HepG2 (cell line): ENCODE measurements around the gene ANKRD40CL. TPM values are rescaled to one million over a fixed set of nuclear protein-coding genes. Genes with fewer than 3 reads are reported as not detected.

Experiments
- ATAC-seq: fragments of 200-7000 bp; cut with Tn5 transposase; 3 replicates; pipeline ENCODE4 v1.9.1; 2020; ENCODE audit warnings: mild to moderate bottlenecking, moderate library complexity
- BruUV-seq: library from RNA; stranded (reverse); fragments of 400-500 nt; replicated peaks from 2 replicates; lab custom pipeline; 2021; lab: Mats Ljungman, UMichigan
- CTCF ChIA-PET: fragments of 300-600 bp; formaldehyde crosslinking; extraction: SDS; loops from one replicate; lab custom pipeline; 2021; ENCODE audit warnings: low total read pairs, inconsistent platforms, low intra/inter-chr PET ratio; lab: Yijun Ruan, JAX
- POLR2A ChIA-PET: fragments of 350-600 bp; sonication (Branson Sonifier 250); formaldehyde crosslinking; loops from one replicate; lab custom pipeline; 2020; ENCODE audit warnings: antibody characterized with exemption, inconsistent platforms; lab: Yijun Ruan, JAX
- DNase-seq: peaks from one replicate; pipeline ENCODE4 v3.0.0-alpha.2; 2015; ENCODE audit warnings: low spot score
- FAIRE-seq: peaks from 3 replicates; lab custom pipeline; 2011; peaks lifted over from hg19 to GRCh38; lab: Jason Lieb, UNC
- H2AFZ ChIP-seq: one replicate; pipeline ENCODE4 v1.6.1; 2011; ENCODE audit warnings: low read length, inconsistent platforms
- H3K27ac ChIP-seq: fragments of 300-600 bp; 3 replicates; pipeline ENCODE4 v1.8.0; 2011; ENCODE audit warnings: mixed run types, mild to moderate bottlenecking, mixed read lengths, low read length, inconsistent platforms; ENCODE audit not compliant: insufficient read depth; ENCODE audit errors: extremely low read length
- H3K27me3 ChIP-seq, 2 experiments: fragments of 200-600 bp in 1 of 2; 2 replicates in 1 of 2; 3 replicates in 1 of 2; pipeline versions ENCODE4 v1.6.0 to v1.8.0; 2011; ENCODE audit warnings: low read length in 2 of 2, mild to moderate bottlenecking in 2 of 2, moderate library complexity in 2 of 2, inconsistent platforms in 1 of 2; ENCODE audit not compliant: insufficient read depth in 2 of 2, control insufficient read depth in 1 of 2
- H3K36me3 ChIP-seq, 2 experiments: fragments of 200-600 bp in 1 of 2; replicated peaks in 1 of 2; 2 replicates in 1 of 2; 3 replicates in 1 of 2; pipeline versions ENCODE4 v1.5.1 to v1.8.0; 2011; ENCODE audit warnings: low read length in 2 of 2, inconsistent platforms in 1 of 2; ENCODE audit not compliant: insufficient read depth in 2 of 2, control insufficient read depth in 1 of 2
- H3K4me1 ChIP-seq: 2 replicates; pipeline ENCODE4 v1.5.1; 2012; ENCODE audit warnings: low read length, inconsistent platforms; ENCODE audit not compliant: insufficient read depth
- H3K4me2 ChIP-seq: 2 replicates; pipeline ENCODE4 v1.6.0; 2011; ENCODE audit warnings: low read depth, low read length, inconsistent platforms
- H3K4me3 ChIP-seq, 3 experiments: fragments of 200-600 bp in 1 of 3; sonication (generic), shearing (Covaris generic) in 1 of 3; replicated peaks in 1 of 3; 2 replicates each; pipeline ENCODE4 v1.5.1; 2011 to 2016; ENCODE audit warnings: low read length in 3 of 3, inconsistent platforms in 2 of 3, low read depth in 2 of 3, mild to moderate bottlenecking in 2 of 3, control low read depth in 1 of 3, mixed read lengths in 1 of 3; ENCODE audit not compliant: insufficient read depth in 1 of 3
- H3K79me2 ChIP-seq: one replicate; pipeline ENCODE4 v1.6.1; 2011; ENCODE audit warnings: low read length, inconsistent platforms; ENCODE audit not compliant: insufficient read depth
- H3K9ac ChIP-seq: 2 replicates; pipeline ENCODE4 v1.6.0; 2011; ENCODE audit warnings: mild to moderate bottlenecking, low read depth, low read length, inconsistent platforms; ENCODE audit not compliant: insufficient read depth
- H3K9me3 ChIP-seq: 2 replicates; pipeline ENCODE4 v1.5.1; 2012; ENCODE audit warnings: mild to moderate bottlenecking, low read length
- H4K20me1 ChIP-seq: 2 replicates; pipeline ENCODE4 v1.6.0; 2011; ENCODE audit warnings: inconsistent platforms, mild to moderate bottlenecking, low read length, moderate library complexity; ENCODE audit not compliant: insufficient read depth
- AFF4 ChIP-seq: sonication (generic); formaldehyde crosslinking; IDR thresholded peaks from 2 replicates; pipeline ENCODE4 v1.4.0; 2020; ENCODE audit warnings: missing genetic modification reagents
- ERF ChIP-seq: IDR thresholded peaks from 2 replicates; pipeline ENCODE4 v1.6.1; 2018; ENCODE audit warnings: missing biosample characterization, missing genetic modification reagents
- PCBP2 ChIP-seq: fragments of 200-400 bp; formaldehyde crosslinking; optimal IDR thresholded peaks from 2 replicates; pipeline ENCODE3; 2018; ENCODE audit warnings: low read length, low read depth; ENCODE audit not compliant: poor library complexity, severe bottlenecking
- PHF21A ChIP-seq: sonication (generic); formaldehyde crosslinking; IDR thresholded peaks from 2 replicates; pipeline ENCODE4 v1.5.0; 2020; ENCODE audit warnings: mild to moderate bottlenecking, missing genetic modification reagents
- POLR2AphosphoS2 ChIP-seq: IDR thresholded peaks from 2 replicates; pipeline ENCODE4 v1.6.1; 2011; ENCODE audit warnings: low read depth, low read length, improper control_type of control experiment
- POLR2AphosphoS5 ChIP-seq: IDR thresholded peaks from 2 replicates; pipeline ENCODE4 v1.6.1; 2012; ENCODE audit warnings: low read depth, low read length
- RBM22 ChIP-seq: fragments of 200-400 bp; formaldehyde crosslinking; optimal IDR thresholded peaks from 2 replicates; pipeline ENCODE3; 2017; ENCODE audit warnings: mild to moderate bottlenecking, low read length, moderate library complexity
- REL ChIP-seq: sonication (generic); formaldehyde crosslinking; conservative IDR thresholded peaks from 2 replicates; pipeline ENCODE4 v1.8.0; 2022; ENCODE audit warnings: mild to moderate bottlenecking, missing genetic modification reagents, moderate library complexity
- TRAFD1 ChIP-seq: sonication (generic); formaldehyde crosslinking; IDR thresholded peaks from 2 replicates; pipeline ENCODE4 v1.5.1; 2020; ENCODE audit warnings: missing genetic modification reagents, mild to moderate bottlenecking, borderline replicate concordance
- ZBTB26 ChIP-seq: IDR thresholded peaks from 2 replicates; pipeline ENCODE4 v1.6.1; 2016; ENCODE audit warnings: missing compliant biosample characterization, missing genetic modification reagents, borderline replicate concordance
- ZFX ChIP-seq: sonication (generic); formaldehyde crosslinking; IDR thresholded peaks from 2 replicates; pipeline ENCODE4 v1.4.0; 2020; ENCODE audit warnings: mild to moderate bottlenecking, low read depth, missing genetic modification reagents, moderate library complexity
- ZNF282 ChIP-seq: fragments of 450-650 bp; IDR thresholded peaks from 2 replicates; pipeline ENCODE4 v1.6.1; 2018; ENCODE audit not compliant: partially characterized antibody
- ZNF569 ChIP-seq: sonication (generic); formaldehyde crosslinking; IDR thresholded peaks from 2 replicates; pipeline ENCODE4 v1.5.0; 2020; ENCODE audit warnings: mild to moderate bottlenecking, missing genetic modification reagents, moderate library complexity, borderline replicate concordance
- WGBS: methylation state at CpG from one replicate; pipeline ENCODE4 v1.1.6; 2017; ENCODE audit warnings: low lambda C conversion rate; 5-methylcytosine and 5-hydroxymethylcytosine counted together
- in situ Hi-C: cut with HindIII; loops from 2 replicates; pipeline ENCODE4 v1.10.0; 2017; ENCODE audit warnings: low pct_unique_long_range_greater_than_20kb; ENCODE audit not compliant: extremely low pct_ligation_motif_present
- intact Hi-C: fragments of 100-400 bp; cut with micrococcal nuclease; formaldehyde crosslinking; loops from one replicate; pipeline ENCODE4 v1.10.0; 2022; ENCODE audit not compliant: unreplicated experiment
- polyA plus RNA-seq, 8 experiments: library from polyadenylated mRNA; depleted of rRNA in 3 of 8; stranded (reverse) in 7 of 8; unstranded in 1 of 8; fragments of >200 nt; fragmentation: Illumina TruSeq in 4 of 8; extraction: Trizol in 4 of 8; gene quantifications; 2 replicates each; pipeline versions ENCODE4 v1.2.1 to v1.2.3, GENCODE V29; 2011 to 2016; ENCODE audit warnings: low read depth in 4 of 8, missing spikeins in 1 of 8, mixed read lengths in 1 of 8; ENCODE audit not compliant: insufficient read depth in 1 of 8
- total RNA-seq, 5 experiments: library from RNA; depleted of rRNA; stranded (reverse); fragments of >200 nt; fragmentation: Illumina TruSeq; extraction: Trizol; gene quantifications; 2 replicates each; pipeline ENCODE4 v1.2.3, GENCODE V29; 2016; ENCODE audit warnings: low read depth in 1 of 5

Gene ANKRD40CL
- total and polyA plus RNA-seq, 2 of the 13 experiments (the other 11 are each of a cell fraction or from before 2014, with no cell fraction given) = 0.03 to 0.11 TPM

GRCh38 chr17:50754521-50754920 is 12.8 kb downstream of the ANKRD40CL start:
- no peak overlapping the region for H2AFZ ChIP-seq
- FAIRE-seq = no peak
- no peaks in the 10 kb centered on the region for H3K79me2 ChIP-seq
- no peaks in the 10 kb centered on the region for H4K20me1 ChIP-seq
- DNase-seq = no peak
- TF ChIP-seq POLR2AphosphoS2 (peak; percentile 77; the same call in 1 of the 2 replicates), ZFX (CRISPR knock-in tag) (no peak), ZBTB26 (no peak), ZNF282 (no peak), ZNF569 (CRISPR knock-in tag) (no peak), PHF21A (no peak), RBM22 (peak; percentile 42), REL (CRISPR knock-in tag) (no peak)
- intact Hi-C loops = no loop called here
- ATAC-seq = no peak
- ChIA-PET POLR2A (interaction anchor here (3.0 kb wide), 1 partner anchor 11 kb away, joined by 9 read pairs; no protein-coding TSS in a partner anchor), CTCF (no interaction called here)
- H3K4me2 ChIP-seq = no peak overlapping the region
- no peak overlapping the region for H3K27ac ChIP-seq
- WGBS = 53% methylated on average over 2 of the region's 2 CpGs
- H3K36me3 ChIP-seq = peaks cover 13 to 33% of the 10 kb centered on the region in 2 experiments
- H3K9ac ChIP-seq = no peak overlapping the region
- no TSS peak for BruUV-seq
- in situ Hi-C loops = no loop called here
- H3K4me3 ChIP-seq = no peak overlapping the region
- H3K4me1 ChIP-seq = peaks cover 31% of the 10 kb centered on the region
- no peaks in the 10 kb centered on the region for H3K27me3 ChIP-seq
- no peaks in the 10 kb centered on the region for H3K9me3 ChIP-seq

DNA sequence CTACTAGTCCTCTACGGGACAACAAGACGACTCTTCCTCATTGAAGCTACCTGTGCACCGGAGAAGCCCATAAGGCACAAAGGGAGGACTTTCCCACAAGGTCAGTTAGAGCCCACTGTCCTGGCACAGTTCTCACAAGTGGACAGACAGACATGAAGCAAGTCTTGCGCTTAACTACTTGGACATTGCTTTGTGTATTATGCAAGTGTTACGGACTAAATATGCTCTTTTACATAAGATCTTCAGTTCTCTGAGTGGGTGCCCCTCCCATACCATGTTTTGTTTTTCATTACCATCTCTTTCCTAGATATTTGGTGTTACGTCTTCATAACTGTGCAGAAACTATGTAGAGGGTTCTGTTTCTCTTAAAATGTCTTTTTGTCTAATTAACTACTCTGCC is 18.1 kb downstream of the ANKRD40CL start:
- in situ Hi-C loops (no loop called here), intact Hi-C loops (no loop called here)
- no peaks in the 10 kb centered on the region for H3K4me1 ChIP-seq
- POLR2A ChIA-PET = no interaction called here
- no peak overlapping the region for H3K4me2 ChIP-seq
- 97% methylated on average over 6 of the region's 6 CpGs for WGBS
- FAIRE-seq (no peak), DNase-seq (no peak), ATAC-seq (peak; percentile 26; the same call in 1 of the 3 replicates)
- no peaks in the 10 kb centered on the region for H4K20me1 ChIP-seq
- H3K4me3 ChIP-seq = no peak overlapping the region
- H3K36me3 ChIP-seq = peaks cover 32 to 85% of the 10 kb centered on the region in 2 experiments
- H3K27ac ChIP-seq = no peak overlapping the region
- H3K9ac ChIP-seq = no peak overlapping the region
- H3K9me3 ChIP-seq = no peaks in the 10 kb centered on the region
- CTCF ChIA-PET = no interaction called here
- peaks cover 2% of the 10 kb centered on the region for H3K79me2 ChIP-seq
- H2AFZ ChIP-seq = no peak overlapping the region
- BruUV-seq = no TSS peak
- no peaks in the 10 kb centered on the region for H3K27me3 ChIP-seq
- TF ChIP-seq AFF4 = no peak
- 0 out of 2 replicates have a peak, but pooled peaks have one; percentile 8 for TF ChIP-seq POLR2AphosphoS5
- TF ChIP-seq TRAFD1 (CRISPR knock-in tag) = no peak
- TF ChIP-seq PCBP2 = no peak
- no peak for TF ChIP-seq ERF (CRISPR knock-in tag)
